NCI-H2227 (cell line): ENCODE measurements around the gene IFI16.
"Not testable (repeated sequence)": the region's sequence is repeated elsewhere in the genome, so short reads cannot be mapped to it uniquely, and the experiment has no call there.

ENCODE experiments used
- DNase-seq: peaks from one replicate; lab custom pipeline; 2025; ENCODE audit not compliant: unreplicated experiment; lab: John Stamatoyannopoulos, UW

Gene IFI16

DNA sequence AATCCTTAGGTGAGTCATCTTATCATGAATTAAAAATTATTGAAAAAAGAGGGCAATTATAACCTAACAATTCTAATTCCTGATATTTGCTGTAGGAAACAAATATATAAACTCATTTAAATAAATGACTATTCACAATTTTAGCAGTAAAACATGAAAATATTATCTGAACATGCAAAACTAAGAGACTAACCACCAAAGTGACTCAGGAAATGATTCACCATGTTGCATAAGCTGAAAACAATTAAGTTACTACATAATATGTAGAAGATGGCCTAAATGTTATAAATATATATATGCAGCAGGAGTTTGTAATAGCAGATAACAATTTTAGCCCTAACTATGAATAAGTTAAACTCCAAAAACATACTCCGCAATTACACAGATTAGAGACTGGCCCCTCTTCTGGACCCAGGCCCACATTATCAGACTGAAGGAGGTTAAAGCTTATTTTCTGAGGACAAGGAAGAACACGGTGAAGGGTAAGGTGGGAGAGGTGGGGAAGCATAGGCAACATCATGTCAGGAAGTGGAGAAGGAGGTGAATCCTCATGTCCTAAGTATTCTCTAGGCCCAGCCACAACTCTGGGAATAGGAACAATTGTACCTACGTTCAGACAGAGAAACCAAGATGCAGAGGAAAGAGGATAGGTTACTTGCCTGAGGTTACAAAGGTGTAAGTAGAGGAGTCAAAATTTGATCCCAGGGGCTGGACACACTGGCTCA is 82.5 kb downstream of the IFI16 start:
- no peak for DNase-seq

DNA sequence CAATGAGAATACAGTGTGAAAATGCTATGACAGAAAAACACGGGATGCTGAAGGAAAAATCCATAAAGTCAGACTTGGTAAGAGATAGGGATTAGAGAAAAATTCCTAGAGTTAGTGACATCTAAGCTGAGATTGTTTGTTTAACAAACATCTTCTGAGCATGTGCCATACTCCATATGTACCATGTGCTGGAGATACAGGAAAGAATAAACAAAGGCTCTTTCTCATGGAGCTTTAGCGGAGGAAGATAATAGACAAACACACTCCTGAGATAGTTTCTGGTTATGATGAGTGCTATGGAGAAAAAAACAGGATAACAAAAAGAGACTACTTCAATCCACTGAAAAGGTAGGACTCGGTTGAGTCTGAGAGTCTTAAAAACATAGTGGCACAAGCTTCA is 88.9 kb downstream of the IFI16 start:
- no peak for DNase-seq

DNA sequence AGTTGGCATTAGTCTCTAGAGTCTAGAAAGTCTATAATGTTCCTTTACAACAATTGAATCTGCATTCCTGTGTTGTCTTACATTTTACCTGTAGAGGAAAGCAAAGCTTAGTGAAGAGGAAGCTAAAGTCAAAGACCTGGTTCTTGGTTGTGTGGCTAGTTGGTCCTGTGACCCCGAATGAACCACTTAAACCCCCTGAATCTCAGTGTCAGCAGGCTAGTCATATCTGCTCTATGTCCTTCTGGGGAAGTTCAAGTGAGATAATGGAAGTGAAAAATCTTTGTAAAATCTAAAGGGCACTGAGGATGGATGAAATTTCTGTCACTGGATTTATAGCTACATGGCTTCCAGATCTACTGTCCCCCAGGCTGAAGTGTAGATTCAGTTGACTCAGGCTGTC is 90.9 kb downstream of the IFI16 start:
- DNase-seq: no peak

DNA sequence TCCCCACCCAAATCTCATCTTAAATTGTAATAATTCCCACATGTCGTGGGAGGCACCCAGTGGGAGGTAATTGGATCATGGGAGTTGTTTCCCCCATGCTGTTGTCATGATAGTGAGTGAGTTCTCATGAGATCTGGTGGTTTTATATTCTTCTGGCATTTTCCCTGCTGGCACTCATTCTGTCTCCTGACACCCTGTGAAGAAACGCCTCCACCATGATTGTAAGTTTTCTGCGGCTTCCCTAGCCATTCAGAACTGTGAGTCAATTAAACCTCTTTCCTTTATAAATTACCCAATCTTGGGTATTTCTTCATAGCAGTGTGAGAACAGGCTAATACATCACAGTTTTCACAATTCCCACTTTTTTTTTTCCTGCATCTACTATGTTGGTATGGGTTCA is 93.3 kb downstream of the IFI16 start:
- DNase-seq: not testable (repeated sequence)
